ENCODE data around the gene RBM47. TPM values are rescaled to one million over a fixed set of nuclear protein-coding genes. Genes with fewer than 3 reads are reported as not detected.

The RBM47 gene
- total and polyA plus RNA-seq, 2 experiments from 2014 or later = 35.6 to 139 TPM

DNA sequence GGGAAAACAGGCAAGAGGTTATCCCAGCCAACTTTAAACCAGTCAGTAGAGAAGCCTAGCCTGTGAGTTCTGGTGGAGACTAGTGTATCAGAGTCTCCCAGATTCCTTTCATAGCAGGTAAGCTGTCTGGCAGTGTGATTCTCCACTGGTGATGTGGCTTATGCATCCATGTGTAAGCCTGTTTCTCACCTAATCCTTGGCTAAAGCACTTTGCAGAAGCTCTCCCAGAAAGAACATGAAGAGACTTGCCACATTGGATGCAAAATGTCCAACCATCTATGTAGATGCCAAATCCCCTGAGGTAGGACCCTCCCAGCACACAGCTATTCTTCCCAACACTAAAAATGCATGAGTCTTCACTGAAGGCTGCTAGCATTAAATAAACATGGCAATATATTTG lies 182.8 kb downstream of the RBM47 start:
- H3K36me3 Mint-ChIP-seq (ENCODE audit: low read depth) = peaks cover 22% of the 10 kb centered on the region

More for the DNA sequence above, 182.8 kb downstream of the RBM47 start:
- H3K9me3 Mint-ChIP-seq = no peaks in the 10 kb centered on the region
- H3K4me1 Mint-ChIP-seq = peaks cover 27% of the 10 kb centered on the region
- H3K4me3 Mint-ChIP-seq = no peak overlapping the region
- H3K27me3 ChIP-seq (ENCODE audit: insufficient read depth) = no peaks in the 10 kb centered on the region
- peaks cover 3% of the 10 kb centered on the region; the same call in 1 of the 2 replicates for H4K20me1 ChIP-seq (replicated peaks; ENCODE audit: insufficient read depth)
- peaks cover 9% of the 10 kb centered on the region for H3K27me3 Mint-ChIP-seq (ENCODE audit: insufficient read depth, low read depth, poor library complexity)
- no peaks in the 10 kb centered on the region for H3K9me2 ChIP-seq (ENCODE audit: insufficient read depth)
- H3K27ac Mint-ChIP-seq = no peak overlapping the region
- H3K27ac ChIP-seq (ENCODE audit: low read depth) = no peak overlapping the region
- peaks cover 12% of the 10 kb centered on the region for H3K4me1 ChIP-seq (ENCODE audit: insufficient read depth)
- ATAC-seq (no peak), DNase-seq (ENCODE audit: low spot score) (no peak)
- H2AFZ ChIP-seq = no peak overlapping the region
- H3K79me2 ChIP-seq (replicated peaks; ENCODE audit: insufficient read depth) = peaks cover 27% of the 10 kb centered on the region
- no peak overlapping the region for H3K4me2 ChIP-seq
- H3F3A ChIP-seq (replicated peaks; ENCODE audit: low read depth) = no peaks in the 10 kb centered on the region
- no peak overlapping the region for H3K4me3 ChIP-seq
- TF ChIP-seq NANOG (IDR thresholded peaks at IDR 0.05; ENCODE audit: borderline replicate concordance) = no peak
- no peak for TF ChIP-seq JUNB (IDR thresholded peaks at IDR 0.05; ENCODE audit: unreplicated experiment)
- TF ChIP-seq, protein P1, sequence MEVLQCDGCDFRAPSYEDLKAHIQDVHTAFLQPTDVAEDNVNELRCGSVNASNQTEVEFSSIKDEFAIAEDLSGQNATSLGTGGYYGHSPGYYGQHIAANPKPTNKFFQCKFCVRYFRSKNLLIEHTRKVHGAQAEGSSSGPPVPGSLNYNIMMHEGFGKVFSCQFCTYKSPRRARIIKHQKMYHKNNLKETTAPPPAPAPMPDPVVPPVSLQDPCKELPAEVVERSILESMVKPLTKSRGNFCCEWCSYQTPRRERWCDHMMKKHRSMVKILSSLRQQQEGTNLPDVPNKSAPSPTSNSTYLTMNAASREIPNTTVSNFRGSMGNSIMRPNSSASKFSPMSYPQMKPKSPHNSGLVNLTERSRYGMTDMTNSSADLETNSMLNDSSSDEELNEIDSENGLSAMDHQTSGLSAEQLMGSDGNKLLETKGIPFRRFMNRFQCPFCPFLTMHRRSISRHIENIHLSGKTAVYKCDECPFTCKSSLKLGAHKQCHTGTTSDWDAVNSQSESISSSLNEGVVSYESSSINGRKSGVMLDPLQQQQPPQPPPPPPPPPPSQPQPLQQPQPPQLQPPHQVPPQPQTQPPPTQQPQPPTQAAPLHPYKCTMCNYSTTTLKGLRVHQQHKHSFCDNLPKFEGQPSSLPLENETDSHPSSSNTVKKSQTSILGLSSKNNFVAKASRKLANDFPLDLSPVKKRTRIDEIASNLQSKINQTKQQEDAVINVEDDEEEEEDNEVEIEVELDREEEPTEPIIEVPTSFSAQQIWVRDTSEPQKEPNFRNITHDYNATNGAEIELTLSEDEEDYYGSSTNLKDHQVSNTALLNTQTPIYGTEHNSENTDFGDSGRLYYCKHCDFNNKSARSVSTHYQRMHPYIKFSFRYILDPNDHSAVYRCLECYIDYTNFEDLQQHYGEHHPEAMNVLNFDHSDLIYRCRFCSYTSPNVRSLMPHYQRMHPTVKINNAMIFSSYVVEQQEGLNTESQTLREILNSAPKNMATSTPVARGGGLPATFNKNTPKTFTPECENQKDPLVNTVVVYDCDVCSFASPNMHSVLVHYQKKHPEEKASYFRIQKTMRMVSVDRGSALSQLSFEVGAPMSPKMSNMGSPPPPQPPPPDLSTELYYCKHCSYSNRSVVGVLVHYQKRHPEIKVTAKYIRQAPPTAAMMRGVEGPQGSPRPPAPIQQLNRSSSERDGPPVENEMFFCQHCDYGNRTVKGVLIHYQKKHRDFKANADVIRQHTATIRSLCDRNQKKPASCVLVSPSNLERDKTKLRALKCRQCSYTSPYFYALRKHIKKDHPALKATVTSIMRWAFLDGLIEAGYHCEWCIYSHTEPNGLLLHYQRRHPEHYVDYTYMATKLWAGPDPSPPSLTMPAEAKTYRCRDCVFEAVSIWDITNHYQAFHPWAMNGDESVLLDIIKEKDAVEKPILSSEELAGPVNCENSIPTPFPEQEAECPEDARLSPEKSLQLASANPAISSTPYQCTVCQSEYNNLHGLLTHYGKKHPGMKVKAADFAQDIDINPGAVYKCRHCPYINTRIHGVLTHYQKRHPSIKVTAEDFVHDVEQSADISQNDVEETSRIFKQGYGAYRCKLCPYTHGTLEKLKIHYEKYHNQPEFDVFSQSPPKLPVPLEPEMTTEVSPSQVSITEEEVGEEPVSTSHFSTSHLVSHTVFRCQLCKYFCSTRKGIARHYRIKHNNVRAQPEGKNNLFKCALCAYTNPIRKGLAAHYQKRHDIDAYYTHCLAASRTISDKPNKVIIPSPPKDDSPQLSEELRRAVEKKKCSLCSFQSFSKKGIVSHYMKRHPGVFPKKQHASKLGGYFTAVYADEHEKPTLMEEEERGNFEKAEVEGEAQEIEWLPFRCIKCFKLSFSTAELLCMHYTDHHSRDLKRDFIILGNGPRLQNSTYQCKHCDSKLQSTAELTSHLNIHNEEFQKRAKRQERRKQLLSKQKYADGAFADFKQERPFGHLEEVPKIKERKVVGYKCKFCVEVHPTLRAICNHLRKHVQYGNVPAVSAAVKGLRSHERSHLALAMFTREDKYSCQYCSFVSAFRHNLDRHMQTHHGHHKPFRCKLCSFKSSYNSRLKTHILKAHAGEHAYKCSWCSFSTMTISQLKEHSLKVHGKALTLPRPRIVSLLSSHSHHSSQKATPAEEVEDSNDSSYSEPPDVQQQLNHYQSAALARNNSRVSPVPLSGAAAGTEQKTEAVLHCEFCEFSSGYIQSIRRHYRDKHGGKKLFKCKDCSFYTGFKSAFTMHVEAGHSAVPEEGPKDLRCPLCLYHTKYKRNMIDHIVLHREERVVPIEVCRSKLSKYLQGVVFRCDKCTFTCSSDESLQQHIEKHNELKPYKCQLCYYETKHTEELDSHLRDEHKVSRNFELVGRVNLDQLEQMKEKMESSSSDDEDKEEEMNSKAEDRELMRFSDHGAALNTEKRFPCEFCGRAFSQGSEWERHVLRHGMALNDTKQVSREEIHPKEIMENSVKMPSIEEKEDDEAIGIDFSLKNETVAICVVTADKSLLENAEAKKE (CRISPR knock-in tag; IDR thresholded peaks at IDR 0.05) = no peak
- no peak for TF ChIP-seq POLR2AphosphoS5 (IDR thresholded peaks at IDR 0.05; ENCODE audit: low read depth)
- TF ChIP-seq EZH2 (IDR thresholded peaks at IDR 0.05; ENCODE audit: low read depth, unreplicated experiment) = no peak
- TF ChIP-seq ZNF114 (CRISPR knock-in tag; IDR thresholded peaks at IDR 0.05) = no peak
- TF ChIP-seq CREB1 (CRISPR knock-in tag; IDR thresholded peaks at IDR 0.05; ENCODE audit: low read depth) = no peak
- TF ChIP-seq, protein P2, sequence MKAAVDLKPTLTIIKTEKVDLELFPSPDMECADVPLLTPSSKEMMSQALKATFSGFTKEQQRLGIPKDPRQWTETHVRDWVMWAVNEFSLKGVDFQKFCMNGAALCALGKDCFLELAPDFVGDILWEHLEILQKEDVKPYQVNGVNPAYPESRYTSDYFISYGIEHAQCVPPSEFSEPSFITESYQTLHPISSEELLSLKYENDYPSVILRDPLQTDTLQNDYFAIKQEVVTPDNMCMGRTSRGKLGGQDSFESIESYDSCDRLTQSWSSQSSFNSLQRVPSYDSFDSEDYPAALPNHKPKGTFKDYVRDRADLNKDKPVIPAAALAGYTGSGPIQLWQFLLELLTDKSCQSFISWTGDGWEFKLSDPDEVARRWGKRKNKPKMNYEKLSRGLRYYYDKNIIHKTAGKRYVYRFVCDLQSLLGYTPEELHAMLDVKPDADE (IDR thresholded peaks at IDR 0.05) = no peak
- TF ChIP-seq, protein P3, sequence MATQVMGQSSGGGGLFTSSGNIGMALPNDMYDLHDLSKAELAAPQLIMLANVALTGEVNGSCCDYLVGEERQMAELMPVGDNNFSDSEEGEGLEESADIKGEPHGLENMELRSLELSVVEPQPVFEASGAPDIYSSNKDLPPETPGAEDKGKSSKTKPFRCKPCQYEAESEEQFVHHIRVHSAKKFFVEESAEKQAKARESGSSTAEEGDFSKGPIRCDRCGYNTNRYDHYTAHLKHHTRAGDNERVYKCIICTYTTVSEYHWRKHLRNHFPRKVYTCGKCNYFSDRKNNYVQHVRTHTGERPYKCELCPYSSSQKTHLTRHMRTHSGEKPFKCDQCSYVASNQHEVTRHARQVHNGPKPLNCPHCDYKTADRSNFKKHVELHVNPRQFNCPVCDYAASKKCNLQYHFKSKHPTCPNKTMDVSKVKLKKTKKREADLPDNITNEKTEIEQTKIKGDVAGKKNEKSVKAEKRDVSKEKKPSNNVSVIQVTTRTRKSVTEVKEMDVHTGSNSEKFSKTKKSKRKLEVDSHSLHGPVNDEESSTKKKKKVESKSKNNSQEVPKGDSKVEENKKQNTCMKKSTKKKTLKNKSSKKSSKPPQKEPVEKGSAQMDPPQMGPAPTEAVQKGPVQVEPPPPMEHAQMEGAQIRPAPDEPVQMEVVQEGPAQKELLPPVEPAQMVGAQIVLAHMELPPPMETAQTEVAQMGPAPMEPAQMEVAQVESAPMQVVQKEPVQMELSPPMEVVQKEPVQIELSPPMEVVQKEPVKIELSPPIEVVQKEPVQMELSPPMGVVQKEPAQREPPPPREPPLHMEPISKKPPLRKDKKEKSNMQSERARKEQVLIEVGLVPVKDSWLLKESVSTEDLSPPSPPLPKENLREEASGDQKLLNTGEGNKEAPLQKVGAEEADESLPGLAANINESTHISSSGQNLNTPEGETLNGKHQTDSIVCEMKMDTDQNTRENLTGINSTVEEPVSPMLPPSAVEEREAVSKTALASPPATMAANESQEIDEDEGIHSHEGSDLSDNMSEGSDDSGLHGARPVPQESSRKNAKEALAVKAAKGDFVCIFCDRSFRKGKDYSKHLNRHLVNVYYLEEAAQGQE (IDR thresholded peaks at IDR 0.05; ENCODE audit: unreplicated experiment) = no peak
- TF ChIP-seq EZH2phosphoT487 (IDR thresholded peaks at IDR 0.05; ENCODE audit: unreplicated experiment) = no peak
- TF ChIP-seq STAT1 (IDR thresholded peaks at IDR 0.05; ENCODE audit: unreplicated experiment) = no peak
- TF ChIP-seq, protein P4, sequence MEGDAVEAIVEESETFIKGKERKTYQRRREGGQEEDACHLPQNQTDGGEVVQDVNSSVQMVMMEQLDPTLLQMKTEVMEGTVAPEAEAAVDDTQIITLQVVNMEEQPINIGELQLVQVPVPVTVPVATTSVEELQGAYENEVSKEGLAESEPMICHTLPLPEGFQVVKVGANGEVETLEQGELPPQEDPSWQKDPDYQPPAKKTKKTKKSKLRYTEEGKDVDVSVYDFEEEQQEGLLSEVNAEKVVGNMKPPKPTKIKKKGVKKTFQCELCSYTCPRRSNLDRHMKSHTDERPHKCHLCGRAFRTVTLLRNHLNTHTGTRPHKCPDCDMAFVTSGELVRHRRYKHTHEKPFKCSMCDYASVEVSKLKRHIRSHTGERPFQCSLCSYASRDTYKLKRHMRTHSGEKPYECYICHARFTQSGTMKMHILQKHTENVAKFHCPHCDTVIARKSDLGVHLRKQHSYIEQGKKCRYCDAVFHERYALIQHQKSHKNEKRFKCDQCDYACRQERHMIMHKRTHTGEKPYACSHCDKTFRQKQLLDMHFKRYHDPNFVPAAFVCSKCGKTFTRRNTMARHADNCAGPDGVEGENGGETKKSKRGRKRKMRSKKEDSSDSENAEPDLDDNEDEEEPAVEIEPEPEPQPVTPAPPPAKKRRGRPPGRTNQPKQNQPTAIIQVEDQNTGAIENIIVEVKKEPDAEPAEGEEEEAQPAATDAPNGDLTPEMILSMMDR (conservative IDR thresholded peaks at IDR 0.05; ENCODE audit: low read depth in 2 of 2) = no peak
- no peak for TF ChIP-seq ZNF331 (CRISPR knock-in tag; IDR thresholded peaks at IDR 0.05; ENCODE audit: low read depth)
- H3K36me3 ChIP-seq (ENCODE audit: insufficient read depth) = 0 out of 2 replicates have a peak, but pooled peaks cover 3% of the 10 kb centered on the region

Measured in GM23338 (cell line).